IMR-90 (cell line): ENCODE measurements around the gene APOB. TPM values are rescaled to one million over a fixed set of nuclear protein-coding genes. Genes with fewer than 3 reads are reported as not detected.

Experiments
- ATAC-seq: fragments of 200-7000 bp; cut with Tn5 transposase; 2 replicates; pipeline ENCODE4 v1.9.1; 2020; ENCODE audit warnings: low read depth, mild to moderate bottlenecking, moderate library complexity
- BruUV-seq: library from RNA; stranded (reverse); fragments of 400-500 nt; replicated peaks from 2 replicates; lab custom pipeline; 2021; lab: Mats Ljungman, UMichigan
- CTCF ChIA-PET: fragments of 300-600 bp; formaldehyde crosslinking; extraction: SDS; loops from one replicate; lab custom pipeline; 2021; ENCODE audit warnings: antibody characterized with exemption; lab: Yijun Ruan, JAX
- POLR2A ChIA-PET: fragments of 300-600 bp; sonication (Branson Sonifier 250); formaldehyde crosslinking; loops from one replicate; lab custom pipeline; 2022; ENCODE audit warnings: antibody characterized with exemption; ENCODE audit not compliant: unreplicated experiment; lab: Charles Lee
- DNase-seq: peaks from one replicate; pipeline ENCODE4 v3.0.0; 2013
- H2AFZ ChIP-seq: replicated peaks from 2 replicates; pipeline ENCODE3; 2013; ENCODE audit warnings: low read length, mild to moderate bottlenecking; ENCODE audit not compliant: poor library complexity
- H2AK5ac ChIP-seq: 2 replicates; pipeline ENCODE4 v1.6.1; 2013; ENCODE audit warnings: low read depth, low read length, inconsistent platforms
- H2AK9ac ChIP-seq: replicated peaks from 2 replicates; pipeline ENCODE3; 2013; ENCODE audit warnings: mild to moderate bottlenecking, low read depth, low read length, moderate library complexity; ENCODE audit not compliant: poor library complexity
- H2BK120ac ChIP-seq: 2 replicates; pipeline ENCODE4 v1.6.1; 2013; ENCODE audit warnings: low read depth, low read length, inconsistent platforms
- H2BK15ac ChIP-seq: 3 replicates; pipeline ENCODE4 v1.6.1; 2013; ENCODE audit warnings: low read depth, low read length, inconsistent platforms
- H2BK20ac ChIP-seq: 2 replicates; pipeline ENCODE4 v1.6.1; 2013; ENCODE audit warnings: low read depth, mild to moderate bottlenecking, inconsistent platforms, low read length, moderate library complexity
- H2BK5ac ChIP-seq: 2 replicates; pipeline ENCODE4 v1.6.1; 2013; ENCODE audit warnings: mild to moderate bottlenecking, low read depth, low read length, inconsistent platforms; ENCODE audit not compliant: poor library complexity, severe bottlenecking
- H3K14ac ChIP-seq: replicated peaks from 2 replicates; pipeline ENCODE4 v1.6.1; 2013; ENCODE audit warnings: low read depth, low read length, inconsistent platforms
- H3K18ac ChIP-seq: 2 replicates; pipeline ENCODE4 v1.6.1; 2013; ENCODE audit warnings: low read depth, low read length, control low read depth
- H3K23ac ChIP-seq: 2 replicates; pipeline ENCODE4 v1.6.1; 2013; ENCODE audit warnings: low read depth, low read length, inconsistent platforms
- H3K27ac ChIP-seq: 2 replicates; pipeline ENCODE4 v1.5.1; 2013; ENCODE audit warnings: mild to moderate bottlenecking, control low read depth, low read length; ENCODE audit not compliant: insufficient read depth
- H3K27me3 ChIP-seq: 2 replicates; pipeline ENCODE4 v1.6.1; 2013; ENCODE audit warnings: low read length; ENCODE audit not compliant: control insufficient read depth, insufficient read depth
- H3K36me3 ChIP-seq: 2 replicates; pipeline ENCODE4 v1.6.1; 2013; ENCODE audit warnings: low read length, mixed read lengths; ENCODE audit not compliant: control insufficient read depth, insufficient read depth
- H3K4ac ChIP-seq: 2 replicates; pipeline ENCODE4 v1.6.1; 2013; ENCODE audit warnings: low read depth, low read length, inconsistent platforms
- H3K4me1 ChIP-seq: 2 replicates; pipeline ENCODE4 v1.6.1; 2013; ENCODE audit warnings: low read length, mixed read lengths; ENCODE audit not compliant: control insufficient read depth, insufficient read depth
- H3K4me2 ChIP-seq: 2 replicates; pipeline ENCODE4 v1.6.1; 2013; ENCODE audit warnings: low read depth, mild to moderate bottlenecking, control low read depth, low read length, moderate library complexity
- H3K4me3 ChIP-seq: 2 replicates; pipeline ENCODE4 v1.5.1; 2013; ENCODE audit warnings: low read depth, mild to moderate bottlenecking, control low read depth, low read length, moderate library complexity; ENCODE audit not compliant: insufficient read depth
- H3K56ac ChIP-seq: 2 replicates; pipeline ENCODE4 v1.6.1; 2013; ENCODE audit warnings: low read length, inconsistent platforms; ENCODE audit not compliant: insufficient read depth; ENCODE audit errors: extremely low read depth
- H3K79me1 ChIP-seq, 2 experiments: 2 replicates each; pipeline ENCODE4 v1.6.1; 2013; ENCODE audit warnings: low read length in 2 of 2, inconsistent platforms in 1 of 2, low read depth in 1 of 2
- H3K9ac ChIP-seq: 2 replicates; pipeline ENCODE4 v1.6.1; 2013; ENCODE audit warnings: low read depth, low read length, control low read depth
- H3K9me1 ChIP-seq: 2 replicates; pipeline ENCODE4 v1.6.1; 2013; ENCODE audit warnings: low read length, inconsistent platforms; ENCODE audit not compliant: insufficient read depth
- H3K9me3 ChIP-seq: 2 replicates; pipeline ENCODE4 v1.6.1; 2013; ENCODE audit warnings: low read length; ENCODE audit not compliant: control insufficient read depth, insufficient read depth
- H4K20me1 ChIP-seq: 2 replicates; pipeline ENCODE4 v1.6.1; 2013; ENCODE audit warnings: low read length, inconsistent platforms; ENCODE audit not compliant: insufficient read depth
- H4K5ac ChIP-seq: 2 replicates; pipeline ENCODE4 v1.6.1; 2013; ENCODE audit warnings: mild to moderate bottlenecking, low read depth, low read length, control low read depth
- H4K8ac ChIP-seq, 2 experiments: 2 replicates each; pipeline ENCODE4 v1.6.1; 2013; ENCODE audit warnings: low read depth in 2 of 2, low read length in 2 of 2, control low read depth in 1 of 2, inconsistent platforms in 1 of 2
- H4K91ac ChIP-seq: 2 replicates; pipeline ENCODE4 v1.6.1; 2013; ENCODE audit warnings: low read depth, low read length, inconsistent platforms; ENCODE audit not compliant: insufficient read depth
- CEBPB ChIP-seq: IDR thresholded peaks from 2 replicates; pipeline ENCODE4 v1.6.1; 2012; ENCODE audit warnings: low read depth, low read length, improper control_type of control experiment
- CHD1 ChIP-seq: IDR thresholded peaks from 2 replicates; pipeline ENCODE4 v1.6.1; 2012; ENCODE audit warnings: low read depth, low read length, improper control_type of control experiment
- FOS ChIP-seq: fragments of 150-350 bp; IDR thresholded peaks from 2 replicates; pipeline ENCODE4 v1.6.1; 2016; ENCODE audit warnings: low read depth, low read length
- MAFK ChIP-seq: IDR thresholded peaks from 2 replicates; pipeline ENCODE4 v1.6.1; 2012; ENCODE audit warnings: low read depth, low read length, improper control_type of control experiment
- MXI1 ChIP-seq: IDR thresholded peaks from 2 replicates; pipeline ENCODE4 v1.6.1; 2012; ENCODE audit warnings: low read depth, mild to moderate bottlenecking, low read length, moderate library complexity, borderline replicate concordance
- NFE2L2 ChIP-seq: fragments of 150-350 bp; IDR thresholded peaks from 2 replicates; pipeline ENCODE4 v1.6.1; 2016; ENCODE audit warnings: low read depth, mild to moderate bottlenecking, low read length
- POLR2A ChIP-seq: IDR thresholded peaks from 2 replicates; pipeline ENCODE4 v1.6.1; 2012; ENCODE audit warnings: mild to moderate bottlenecking, low read depth, low read length
- RAD21 ChIP-seq: IDR thresholded peaks from 2 replicates; pipeline ENCODE4 v1.6.1; 2012; ENCODE audit warnings: low read length, improper control_type of control experiment
- RCOR1 ChIP-seq: IDR thresholded peaks from 2 replicates; pipeline ENCODE4 v1.6.1; 2012; ENCODE audit warnings: mild to moderate bottlenecking, low read length, improper control_type of control experiment; ENCODE audit not compliant: insufficient replicate concordance
- RFX5 ChIP-seq: IDR thresholded peaks from 2 replicates; pipeline ENCODE4 v1.8.0; 2012; ENCODE audit warnings: low read depth, mild to moderate bottlenecking, low read length, moderate library complexity
- WGBS, 2 experiments: methylation state at CpG; one replicate each; pipeline versions ENCODE4 v1.1.5 to v1.1.7; 2013; ENCODE audit warnings: missing lambda C conversion rate in 2 of 2; ENCODE audit not compliant: insufficient read length in 1 of 2; ENCODE audit errors: extremely low coverage in 2 of 2; 5-methylcytosine and 5-hydroxymethylcytosine counted together
- dilution Hi-C: fragments of 300-500 bp; cut with HindIII; formaldehyde crosslinking; loops from one replicate; pipeline ENCODE4 v1.14.3; 2018; ENCODE audit warnings: low sequenced_read_pairs; ENCODE audit not compliant: unreplicated experiment
- in situ Hi-C: fragments of 300-500 bp; cut with MboI; formaldehyde crosslinking; loops from 3 replicates; pipeline ENCODE4 v1.14.3; 2019; ENCODE audit warnings: low sequenced_read_pairs, inconsistent platforms, mixed read lengths
- intact Hi-C: fragments of 100-400 bp; cut with micrococcal nuclease; formaldehyde crosslinking; loops from 2 replicates; pipeline ENCODE4 v1.10.0; 2022
- polyA plus RNA-seq, 3 experiments: library from polyadenylated mRNA; depleted of rRNA; stranded (reverse); fragments of >200 nt; gene quantifications; 2 replicates each; pipeline ENCODE4 v1.2.3, GENCODE V29; 2012; ENCODE audit warnings: low replicate concordance in 1 of 3
- total RNA-seq: library from RNA; depleted of rRNA; stranded (reverse); fragments of >200 nt; gene quantifications from 2 replicates; pipeline ENCODE4 v1.2.3, GENCODE V29; 2012
- TF ChIP-seq, protein P1 (sequence below): fragments of 150-350 bp; IDR thresholded peaks from 2 replicates; pipeline ENCODE4 v1.6.1; 2017; ENCODE audit warnings: mild to moderate bottlenecking, antibody characterized with exemption, low read length, low read depth
- TF ChIP-seq, protein P2 (sequence below): fragments of 150-350 bp; IDR thresholded peaks from 2 replicates; pipeline ENCODE4 v1.6.1; 2016; ENCODE audit warnings: low read depth, mild to moderate bottlenecking, low read length, moderate library complexity, borderline replicate concordance

The APOB gene
- total and polyA plus RNA-seq, 2 of the 4 experiments (the other 2 are of a cell fraction), result under 0.01 TPM; not detected in 1

GRCh38 chr2:20961858-20962257 lies 82.0 kb downstream of the APOB start:
- BruUV-seq, result no TSS peak
- no peak overlapping the region for H3K14ac ChIP-seq
- H3K4ac ChIP-seq, result no peak overlapping the region
- WGBS, 2 experiments, result 0% methylated on average over 1 of the region's 7 CpGs; no CpG with 5 or more reads in 1 of the 2 experiments
- H2AFZ ChIP-seq, result no peak overlapping the region
- ATAC-seq, result no peak
- peaks cover 14% of the 10 kb centered on the region for H3K27me3 ChIP-seq
- no peak overlapping the region for H3K27ac ChIP-seq
- no peak overlapping the region for H2BK20ac ChIP-seq
- H3K4me3 ChIP-seq, result no peak overlapping the region
- DNase-seq, result no peak
- no peak overlapping the region for H3K23ac ChIP-seq
- no peak overlapping the region for H2AK9ac ChIP-seq
- no peaks in the 10 kb centered on the region for H3K9me1 ChIP-seq
- H4K20me1 ChIP-seq, result no peaks in the 10 kb centered on the region
- no peaks in the 10 kb centered on the region for H3K4me1 ChIP-seq
- H3K9ac ChIP-seq, result no peak overlapping the region
- H2AK5ac ChIP-seq, result no peak overlapping the region
- no peaks in the 10 kb centered on the region for H3K9me3 ChIP-seq
- POLR2A ChIA-PET, result no interaction called here
- no peak overlapping the region for H4K91ac ChIP-seq
- H3K18ac ChIP-seq, result no peak overlapping the region
- no peak overlapping the region for H4K8ac ChIP-seq
- in situ Hi-C loops, result loop anchor here (5.0 kb wide), 1 partner anchor 300 kb away; no protein-coding TSS in a partner anchor
- no peaks in the 10 kb centered on the region for H3K79me1 ChIP-seq
- intact Hi-C loops, result loop anchor here (1.0 kb wide), 1 partner anchor 181 kb away; no protein-coding TSS in a partner anchor
- TF ChIP-seq, protein P1, sequence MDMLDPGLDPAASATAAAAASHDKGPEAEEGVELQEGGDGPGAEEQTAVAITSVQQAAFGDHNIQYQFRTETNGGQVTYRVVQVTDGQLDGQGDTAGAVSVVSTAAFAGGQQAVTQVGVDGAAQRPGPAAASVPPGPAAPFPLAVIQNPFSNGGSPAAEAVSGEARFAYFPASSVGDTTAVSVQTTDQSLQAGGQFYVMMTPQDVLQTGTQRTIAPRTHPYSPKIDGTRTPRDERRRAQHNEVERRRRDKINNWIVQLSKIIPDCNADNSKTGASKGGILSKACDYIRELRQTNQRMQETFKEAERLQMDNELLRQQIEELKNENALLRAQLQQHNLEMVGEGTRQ, result no peak
- TF ChIP-seq CHD1, result no peak
- TF ChIP-seq NFE2L2, result no peak
- TF ChIP-seq FOS, result no peak
- TF ChIP-seq POLR2A, result no peak
- no peak for TF ChIP-seq RAD21
- TF ChIP-seq MXI1, result no peak
- no peak for TF ChIP-seq MAFK
- TF ChIP-seq, protein P2, sequence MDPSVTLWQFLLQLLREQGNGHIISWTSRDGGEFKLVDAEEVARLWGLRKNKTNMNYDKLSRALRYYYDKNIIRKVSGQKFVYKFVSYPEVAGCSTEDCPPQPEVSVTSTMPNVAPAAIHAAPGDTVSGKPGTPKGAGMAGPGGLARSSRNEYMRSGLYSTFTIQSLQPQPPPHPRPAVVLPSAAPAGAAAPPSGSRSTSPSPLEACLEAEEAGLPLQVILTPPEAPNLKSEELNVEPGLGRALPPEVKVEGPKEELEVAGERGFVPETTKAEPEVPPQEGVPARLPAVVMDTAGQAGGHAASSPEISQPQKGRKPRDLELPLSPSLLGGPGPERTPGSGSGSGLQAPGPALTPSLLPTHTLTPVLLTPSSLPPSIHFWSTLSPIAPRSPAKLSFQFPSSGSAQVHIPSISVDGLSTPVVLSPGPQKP, result no peak
- no peak for TF ChIP-seq RCOR1
- TF ChIP-seq RFX5, result no peak
- TF ChIP-seq CEBPB, result no peak
- H2BK5ac ChIP-seq, result no peak overlapping the region
- dilution Hi-C loops, result no loop called here
- H3K4me2 ChIP-seq, result no peak overlapping the region
- H4K5ac ChIP-seq, result no peak overlapping the region
- H3K56ac ChIP-seq, result no peak overlapping the region
- H2BK15ac ChIP-seq, result no peak overlapping the region
- no peak overlapping the region for H2BK120ac ChIP-seq
- H3K36me3 ChIP-seq, result no peaks in the 10 kb centered on the region
- CTCF ChIA-PET, result interaction anchor here (0.5 to 3.8 kb wide), 3 partner anchors 11 to 301 kb away, joined by 3 to 54 read pairs (median 3); no protein-coding TSS in a partner anchor
